ENCODE measurements around the gene PRM1. TPM values are rescaled to one million over a fixed set of nuclear protein-coding genes. Genes with fewer than 3 reads are reported as not detected.

Gene PRM1
- total and polyA plus RNA-seq, 2 donors = 0.34 TPM; not detected in 1

GRCh38 chr16:11241480-11242204 is 39.5 kb downstream of the PRM1 start:
- WGBS = 84% methylated on average over 5 of the region's 5 CpGs

GRCh38 chr16:11240636-11241473 is 40.3 kb downstream of the PRM1 start:
- 39% methylated on average over 10 of the region's 10 CpGs for WGBS
- H3K4me3 ChIP-seq (ENCODE audit: low read length in 2 of 2) = peak overlapping the region in 1 of 2 donors; percentile 13
- peak overlapping the region; percentile 10 to 74 for H3K27ac ChIP-seq (ENCODE audit: low read depth in 1 of 2, low read length in 1 of 2)
- peaks cover 0 to 2% of the 10 kb centered on the region in 2 donors for H3K36me3 ChIP-seq (ENCODE audit: control insufficient read depth in 2 of 2, insufficient read depth in 2 of 2, low read length in 1 of 2)
- H3K4me1 ChIP-seq (ENCODE audit: control insufficient read depth in 2 of 2, insufficient read depth in 2 of 2, low read length in 2 of 2) = peaks cover 12 to 49% of the 10 kb centered on the region in 2 donors
- H3K9me3 ChIP-seq (ENCODE audit: control insufficient read depth in 2 of 2, insufficient read depth in 1 of 2, low read length in 1 of 2) = no peaks in the 10 kb centered on the region
- DNase-seq (ENCODE audit: low read depth in 6 of 9, low spot score in 9 of 9) = peak in 1 of 9 donors; percentile 77
- no peaks in the 10 kb centered on the region for H3K27me3 ChIP-seq (ENCODE audit: control insufficient read depth in 2 of 2, insufficient read depth in 1 of 2, low read length in 1 of 2)

More at GRCh38 chr16:11241480-11242204, 39.5 kb downstream of the PRM1 start:
- peaks cover 0 to 2% of the 10 kb centered on the region in 2 donors for H3K36me3 ChIP-seq (ENCODE audit: control insufficient read depth in 2 of 2, insufficient read depth in 2 of 2, low read length in 1 of 2)
- no peaks in the 10 kb centered on the region for H3K9me3 ChIP-seq (ENCODE audit: control insufficient read depth in 2 of 2, insufficient read depth in 1 of 2, low read length in 1 of 2)
- no peak for DNase-seq (ENCODE audit: low read depth in 6 of 9, low spot score in 9 of 9)
- no peaks in the 10 kb centered on the region for H3K27me3 ChIP-seq (ENCODE audit: control insufficient read depth in 2 of 2, insufficient read depth in 1 of 2, low read length in 1 of 2)
- H3K27ac ChIP-seq (ENCODE audit: low read depth in 1 of 2, low read length in 1 of 2) = no peak overlapping the region
- peaks cover 13 to 50% of the 10 kb centered on the region in 2 donors for H3K4me1 ChIP-seq (ENCODE audit: control insufficient read depth in 2 of 2, insufficient read depth in 2 of 2, low read length in 2 of 2)
- H3K4me3 ChIP-seq (ENCODE audit: low read length in 2 of 2) = no peak overlapping the region

GRCh38 chr16:11239644-11240632 is 41.2 kb downstream of the PRM1 start:
- Histone ChIP-seq H3K27ac (ENCODE audit: low read depth in 1 of 2, low read length in 1 of 2) (peak overlapping the region in 1 of 2 donors; percentile 74), H3K4me3 (ENCODE audit: low read length in 2 of 2) (no peak overlapping the region)
- 84% methylated on average over 10 of the region's 10 CpGs for WGBS

GRCh38 chr16:11238272-11239202 is 42.6 kb downstream of the PRM1 start:
- Histone ChIP-seq H3K4me1 (ENCODE audit: control insufficient read depth in 2 of 2, insufficient read depth in 2 of 2, low read length in 2 of 2) (peaks cover 20 to 72% of the 10 kb centered on the region in 2 donors), H3K27me3 (ENCODE audit: control insufficient read depth in 2 of 2, insufficient read depth in 1 of 2, low read length in 1 of 2) (no peaks in the 10 kb centered on the region), H3K27ac (ENCODE audit: low read depth in 1 of 2, low read length in 1 of 2) (no peak overlapping the region), H3K4me3 (ENCODE audit: low read length in 2 of 2) (no peak overlapping the region), H3K36me3 (ENCODE audit: control insufficient read depth in 2 of 2, insufficient read depth in 2 of 2, low read length in 1 of 2) (peaks cover 0 to 2% of the 10 kb centered on the region in 2 donors), H3K9me3 (ENCODE audit: control insufficient read depth in 2 of 2, insufficient read depth in 1 of 2, low read length in 1 of 2) (no peaks in the 10 kb centered on the region)
- no peak for DNase-seq (ENCODE audit: low read depth in 6 of 9, low spot score in 9 of 9)
- 98% methylated on average over 15 of the region's 15 CpGs for WGBS

More at GRCh38 chr16:11239644-11240632, 41.2 kb downstream of the PRM1 start:
- H3K9me3 ChIP-seq (ENCODE audit: control insufficient read depth in 2 of 2, insufficient read depth in 1 of 2, low read length in 1 of 2) = no peaks in the 10 kb centered on the region
- peaks cover 11 to 58% of the 10 kb centered on the region in 2 donors for H3K4me1 ChIP-seq (ENCODE audit: control insufficient read depth in 2 of 2, insufficient read depth in 2 of 2, low read length in 2 of 2)
- peaks cover 0 to 2% of the 10 kb centered on the region in 2 donors for H3K36me3 ChIP-seq (ENCODE audit: control insufficient read depth in 2 of 2, insufficient read depth in 2 of 2, low read length in 1 of 2)
- DNase-seq (ENCODE audit: low read depth in 6 of 9, low spot score in 9 of 9) = no peak
- no peaks in the 10 kb centered on the region for H3K27me3 ChIP-seq (ENCODE audit: control insufficient read depth in 2 of 2, insufficient read depth in 1 of 2, low read length in 1 of 2)

GRCh38 chr16:11236461-11237254 is 44.5 kb downstream of the PRM1 start:
- DNase-seq (ENCODE audit: low read depth in 6 of 9, low spot score in 9 of 9) = no peak
- H3K9me3 ChIP-seq (ENCODE audit: control insufficient read depth in 2 of 2, insufficient read depth in 1 of 2, low read length in 1 of 2) = no peaks in the 10 kb centered on the region
- H3K27ac ChIP-seq (ENCODE audit: low read depth in 1 of 2, low read length in 1 of 2) = no peak overlapping the region
- H3K27me3 ChIP-seq (ENCODE audit: control insufficient read depth in 2 of 2, insufficient read depth in 1 of 2, low read length in 1 of 2) = no peaks in the 10 kb centered on the region
- peaks cover 29 to 77% of the 10 kb centered on the region in 2 donors for H3K4me1 ChIP-seq (ENCODE audit: control insufficient read depth in 2 of 2, insufficient read depth in 2 of 2, low read length in 2 of 2)
- peaks cover 0 to 2% of the 10 kb centered on the region in 2 donors for H3K36me3 ChIP-seq (ENCODE audit: control insufficient read depth in 2 of 2, insufficient read depth in 2 of 2, low read length in 1 of 2)
- WGBS = 91% methylated on average over 10 of the region's 10 CpGs
- no peak overlapping the region for H3K4me3 ChIP-seq (ENCODE audit: low read length in 2 of 2)

- H3K4me3 ChIP-seq (ENCODE audit: low read length in 2 of 2) = no peak overlapping the region
- H3K27ac ChIP-seq (ENCODE audit: low read depth in 1 of 2, low read length in 1 of 2) = peak overlapping the region in 1 of 2 donors; percentile 8
- H3K27me3 ChIP-seq (ENCODE audit: control insufficient read depth in 2 of 2, insufficient read depth in 1 of 2, low read length in 1 of 2) = no peaks in the 10 kb centered on the region
- no peak for DNase-seq (ENCODE audit: low read depth in 6 of 9, low spot score in 9 of 9)
- peaks cover 0 to 2% of the 10 kb centered on the region in 2 donors for H3K36me3 ChIP-seq (ENCODE audit: control insufficient read depth in 2 of 2, insufficient read depth in 2 of 2, low read length in 1 of 2)
- H3K9me3 ChIP-seq (ENCODE audit: control insufficient read depth in 2 of 2, insufficient read depth in 1 of 2, low read length in 1 of 2) = no peaks in the 10 kb centered on the region
- H3K4me1 ChIP-seq (ENCODE audit: control insufficient read depth in 2 of 2, insufficient read depth in 2 of 2, low read length in 2 of 2) = peaks cover 23 to 74% of the 10 kb centered on the region in 2 donors
- 39% methylated on average over 5 of the region's 5 CpGs for WGBS
These were observed 45.5 kb downstream of the PRM1 start for GRCh38 chr16:11235703-11235991.

GRCh38 chr16:11234884-11235702 is 46.0 kb downstream of the PRM1 start:
- peaks cover 21 to 69% of the 10 kb centered on the region in 2 donors for H3K4me1 ChIP-seq (ENCODE audit: control insufficient read depth in 2 of 2, insufficient read depth in 2 of 2, low read length in 2 of 2)
- peak overlapping the region; percentile 36 to 46 for H3K27ac ChIP-seq (ENCODE audit: low read depth in 1 of 2, low read length in 1 of 2)
- H3K9me3 ChIP-seq (ENCODE audit: control insufficient read depth in 2 of 2, insufficient read depth in 1 of 2, low read length in 1 of 2) = no peaks in the 10 kb centered on the region
- H3K4me3 ChIP-seq (ENCODE audit: low read length in 2 of 2) = no peak overlapping the region
- 92% methylated on average over 13 of the region's 13 CpGs for WGBS
- H3K36me3 ChIP-seq (ENCODE audit: control insufficient read depth in 2 of 2, insufficient read depth in 2 of 2, low read length in 1 of 2) = peaks cover 0 to 2% of the 10 kb centered on the region in 2 donors
- DNase-seq (ENCODE audit: low read depth in 6 of 9, low spot score in 9 of 9) = no peak
- no peaks in the 10 kb centered on the region for H3K27me3 ChIP-seq (ENCODE audit: control insufficient read depth in 2 of 2, insufficient read depth in 1 of 2, low read length in 1 of 2)

Data from thymus (tissue), 11 donors.